ENCODE measurements around the gene ZEB2. TPM values are rescaled to one million over a fixed set of nuclear protein-coding genes. Genes with fewer than 3 reads are reported as not detected.

Gene ZEB2
- total RNA-seq, 1 experiment from 2014 or later, result 29.4 TPM

GRCh38 chr2:144431998-144432397 is 87.9 kb downstream of the ZEB2 start:
- H3K4me1 ChIP-seq (ENCODE audit: low read length), result peaks cover 40% of the 10 kb centered on the region
- H3K27ac ChIP-seq (ENCODE audit: low read length), result peak overlapping the region; percentile 33; the same call in 1 of the 2 replicates
- H3K4me3 ChIP-seq (ENCODE audit: low read length), result peak overlapping the region; percentile 45; the same call in 1 of the 2 replicates
- no peaks in the 10 kb centered on the region for H3K9me3 ChIP-seq (ENCODE audit: low read length)
- H3K4me2 ChIP-seq (ENCODE audit: low read depth, low read length, poor library complexity, severe bottlenecking), result peak overlapping the region; percentile 63
- DNase-seq, result no peak
- no peak overlapping the region for H2AFZ ChIP-seq (ENCODE audit: low read length)
- H4K20me1 ChIP-seq (ENCODE audit: insufficient read depth, low read depth, low read length), result no peaks in the 10 kb centered on the region
- no peaks in the 10 kb centered on the region for H3K27me3 ChIP-seq (ENCODE audit: low read length)
- H3K79me2 ChIP-seq (ENCODE audit: low read length), result peaks cover 6% of the 10 kb centered on the region; the same call in 1 of the 2 replicates
- peak overlapping the region; percentile 44; the same call in 1 of the 2 replicates for H3K9ac ChIP-seq (ENCODE audit: low read length)
- no peaks in the 10 kb centered on the region for H3K9me2 ChIP-seq (replicated peaks; ENCODE audit: insufficient read depth, low read length)
- no peaks in the 10 kb centered on the region for H3K36me3 ChIP-seq (ENCODE audit: insufficient read depth, low read length)

GRCh38 chr2:144431392-144431783 is 88.5 kb downstream of the ZEB2 start:
- Histone ChIP-seq H3K9me3 (ENCODE audit: low read length) (no peaks in the 10 kb centered on the region), H3K4me3 (ENCODE audit: low read length) (peak overlapping the region; percentile 45), H4K20me1 (ENCODE audit: insufficient read depth, low read depth, low read length) (no peaks in the 10 kb centered on the region), H3K9ac (ENCODE audit: low read length) (peak overlapping the region; percentile 44), H3K36me3 (ENCODE audit: insufficient read depth, low read length) (no peaks in the 10 kb centered on the region), H3K4me1 (ENCODE audit: low read length) (peaks cover 46% of the 10 kb centered on the region), H3K4me2 (ENCODE audit: low read depth, low read length, poor library complexity, severe bottlenecking) (peak overlapping the region; percentile 63), H3K27ac (ENCODE audit: low read length) (peak overlapping the region; percentile 33), H2AFZ (ENCODE audit: low read length) (0 out of 2 replicates have a peak overlapping the region, but pooled peaks have one; percentile 6), H3K27me3 (ENCODE audit: low read length) (no peaks in the 10 kb centered on the region), H3K79me2 (ENCODE audit: low read length) (peaks cover 6% of the 10 kb centered on the region; the same call in 1 of the 2 replicates), H3K9me2 (replicated peaks; ENCODE audit: insufficient read depth, low read length) (no peaks in the 10 kb centered on the region)
- no peak for DNase-seq

GRCh38 chr2:144430722-144431391 is 89.1 kb downstream of the ZEB2 start:
- no peaks in the 10 kb centered on the region for H3K9me3 ChIP-seq (ENCODE audit: low read length)
- peak overlapping the region; percentile 63 for H3K4me2 ChIP-seq (ENCODE audit: low read depth, low read length, poor library complexity, severe bottlenecking)
- H3K9me2 ChIP-seq (replicated peaks; ENCODE audit: insufficient read depth, low read length), result no peaks in the 10 kb centered on the region
- H3K27ac ChIP-seq (ENCODE audit: low read length), result peak overlapping the region; percentile 33
- 0 out of 2 replicates have a peak overlapping the region, but pooled peaks have one; percentile 6 for H2AFZ ChIP-seq (ENCODE audit: low read length)
- no peaks in the 10 kb centered on the region for H3K36me3 ChIP-seq (ENCODE audit: insufficient read depth, low read length)
- H3K4me1 ChIP-seq (ENCODE audit: low read length), result peaks cover 51% of the 10 kb centered on the region
- H3K4me3 ChIP-seq (ENCODE audit: low read length), result peak overlapping the region; percentile 45
- no peaks in the 10 kb centered on the region for H4K20me1 ChIP-seq (ENCODE audit: insufficient read depth, low read depth, low read length)
- peak overlapping the region; percentile 44 for H3K9ac ChIP-seq (ENCODE audit: low read length)
- DNase-seq, result no peak
- peaks cover 6% of the 10 kb centered on the region; the same call in 1 of the 2 replicates for H3K79me2 ChIP-seq (ENCODE audit: low read length)
- H3K27me3 ChIP-seq (ENCODE audit: low read length), result no peaks in the 10 kb centered on the region

- no peaks in the 10 kb centered on the region for H3K9me3 ChIP-seq (ENCODE audit: low read length)
- no peak overlapping the region for H3K9ac ChIP-seq (ENCODE audit: low read length)
- no peak overlapping the region for H3K4me3 ChIP-seq (ENCODE audit: low read length)
- peaks cover 6% of the 10 kb centered on the region; the same call in 1 of the 2 replicates for H3K79me2 ChIP-seq (ENCODE audit: low read length)
- H2AFZ ChIP-seq (ENCODE audit: low read length), result no peak overlapping the region
- H3K9me2 ChIP-seq (replicated peaks; ENCODE audit: insufficient read depth, low read length), result no peaks in the 10 kb centered on the region
- DNase-seq, result no peak
- no peak overlapping the region for H3K27ac ChIP-seq (ENCODE audit: low read length)
- H3K4me1 ChIP-seq (ENCODE audit: low read length), result peaks cover 57% of the 10 kb centered on the region
- no peaks in the 10 kb centered on the region for H3K27me3 ChIP-seq (ENCODE audit: low read length)
- H3K36me3 ChIP-seq (ENCODE audit: insufficient read depth, low read length), result no peaks in the 10 kb centered on the region
- H4K20me1 ChIP-seq (ENCODE audit: insufficient read depth, low read depth, low read length), result no peaks in the 10 kb centered on the region
- no peak overlapping the region for H3K4me2 ChIP-seq (ENCODE audit: low read depth, low read length, poor library complexity, severe bottlenecking)
Observed at GRCh38 chr2:144429396-144430112, 90.4 kb downstream of the ZEB2 start.

- Histone ChIP-seq H3K36me3 (ENCODE audit: insufficient read depth, low read length) (no peaks in the 10 kb centered on the region), H3K4me2 (ENCODE audit: low read depth, low read length, poor library complexity, severe bottlenecking) (peak overlapping the region; percentile 48), H3K4me3 (ENCODE audit: low read length) (no peak overlapping the region), H2AFZ (ENCODE audit: low read length) (no peak overlapping the region), H3K27me3 (ENCODE audit: low read length) (no peaks in the 10 kb centered on the region), H3K4me1 (ENCODE audit: low read length) (peaks cover 41% of the 10 kb centered on the region), H3K27ac (ENCODE audit: low read length) (peak overlapping the region; percentile 48), H3K79me2 (ENCODE audit: low read length) (peaks cover 6% of the 10 kb centered on the region; the same call in 1 of the 2 replicates), H4K20me1 (ENCODE audit: insufficient read depth, low read depth, low read length) (no peaks in the 10 kb centered on the region), H3K9me3 (ENCODE audit: low read length) (no peaks in the 10 kb centered on the region), H3K9ac (ENCODE audit: low read length) (no peak overlapping the region), H3K9me2 (replicated peaks; ENCODE audit: insufficient read depth, low read length) (no peaks in the 10 kb centered on the region)
- DNase-seq, result no peak
Observed at GRCh38 chr2:144426981-144427479, 92.9 kb downstream of the ZEB2 start.

- Histone ChIP-seq H3K4me1 (ENCODE audit: low read length) (peaks cover 41% of the 10 kb centered on the region), H3K4me3 (ENCODE audit: low read length) (no peak overlapping the region), H3K36me3 (ENCODE audit: insufficient read depth, low read length) (no peaks in the 10 kb centered on the region), H4K20me1 (ENCODE audit: insufficient read depth, low read depth, low read length) (no peaks in the 10 kb centered on the region), H3K9ac (ENCODE audit: low read length) (no peak overlapping the region), H3K79me2 (ENCODE audit: low read length) (0 out of 2 replicates have a peak, but pooled peaks cover 3% of the 10 kb centered on the region), H3K4me2 (ENCODE audit: low read depth, low read length, poor library complexity, severe bottlenecking) (peak overlapping the region; percentile 48), H3K27me3 (ENCODE audit: low read length) (no peaks in the 10 kb centered on the region), H3K27ac (ENCODE audit: low read length) (peak overlapping the region; percentile 48), H2AFZ (ENCODE audit: low read length) (no peak overlapping the region), H3K9me3 (ENCODE audit: low read length) (no peaks in the 10 kb centered on the region), H3K9me2 (replicated peaks; ENCODE audit: insufficient read depth, low read length) (no peaks in the 10 kb centered on the region)
- DNase-seq, result no peak
Observed at GRCh38 chr2:144426355-144426754, 93.6 kb downstream of the ZEB2 start.

- Histone ChIP-seq H3K4me2 (ENCODE audit: low read depth, low read length, poor library complexity, severe bottlenecking) (no peak overlapping the region), H3K9ac (ENCODE audit: low read length) (no peak overlapping the region), H3K36me3 (ENCODE audit: insufficient read depth, low read length) (no peaks in the 10 kb centered on the region), H4K20me1 (ENCODE audit: insufficient read depth, low read depth, low read length) (no peaks in the 10 kb centered on the region), H3K9me3 (ENCODE audit: low read length) (no peaks in the 10 kb centered on the region), H3K27ac (ENCODE audit: low read length) (no peak overlapping the region), H3K4me3 (ENCODE audit: low read length) (no peak overlapping the region), H3K27me3 (ENCODE audit: low read length) (no peaks in the 10 kb centered on the region), H3K9me2 (replicated peaks; ENCODE audit: insufficient read depth, low read length) (no peaks in the 10 kb centered on the region), H2AFZ (ENCODE audit: low read length) (no peak overlapping the region), H3K79me2 (ENCODE audit: low read length) (no peaks in the 10 kb centered on the region), H3K4me1 (ENCODE audit: low read length) (peaks cover 31% of the 10 kb centered on the region)
- DNase-seq, result no peak
Observed at GRCh38 chr2:144424559-144425240, 95.2 kb downstream of the ZEB2 start.

Measured in Karpas-422 (cell line).